Measurements from ENCODE around the gene CRYL1.

Gene CRYL1

GRCh38 chr13:20353973-20354372 lies 171.7 kb downstream of the CRYL1 start:
- H4K20me1 ChIP-seq (ENCODE audit: insufficient read depth, low read length): no peaks in the 10 kb centered on the region
- H3F3A ChIP-seq (ENCODE audit: insufficient read depth, low read length): no peaks in the 10 kb centered on the region
- H3K27me3 ChIP-seq (replicated peaks; ENCODE audit: insufficient read depth, low read length): no peaks in the 10 kb centered on the region
- H3K9me2 ChIP-seq (replicated peaks; ENCODE audit: insufficient read depth, low read length): no peaks in the 10 kb centered on the region
- no peak overlapping the region for H3K27ac ChIP-seq (ENCODE audit: low read length)
- H3K4me3 ChIP-seq (ENCODE audit: low read length): no peak overlapping the region
- no peaks in the 10 kb centered on the region for H3K4me1 ChIP-seq (ENCODE audit: low read length)
- no peak for DNase-seq
- H3K9me3 ChIP-seq (replicated peaks; ENCODE audit: insufficient read depth, low read length): no peaks in the 10 kb centered on the region
- no peak overlapping the region for H3K9ac ChIP-seq (ENCODE audit: low read length)
- H3K36me3 ChIP-seq (replicated peaks; ENCODE audit: insufficient read depth, low read length): no peaks in the 10 kb centered on the region
- no peak overlapping the region for H3K4me2 ChIP-seq (ENCODE audit: low read depth, low read length)
- TF ChIP-seq EZH2phosphoT487 (IDR thresholded peaks at IDR 0.05; ENCODE audit: low read length): no peak
- no peak for TF ChIP-seq CTCF (IDR thresholded peaks at IDR 0.05; ENCODE audit: low read length)
- no peak for TF ChIP-seq EZH2 (optimal IDR thresholded peaks at IDR 0.05; ENCODE audit: low read depth, low read length)
- no peaks in the 10 kb centered on the region for H3K79me2 ChIP-seq (ENCODE audit: low read length)
- H2AFZ ChIP-seq (ENCODE audit: low read length): no peak overlapping the region

Measured in MM.1S (cell line).